Measurements from ENCODE around the gene FADS3. TPM values are rescaled to one million over a fixed set of nuclear protein-coding genes. Genes with fewer than 3 reads are reported as not detected.

The FADS3 gene
- total and polyA plus RNA-seq, 2 experiments from 2014 or later: 44.4 to 73.5 TPM

GRCh38 chr11:61921446-61921845 is 30.1 kb upstream of the FADS3 start:
- ATAC-seq (no peak), DNase-seq (ENCODE audit: low spot score) (no peak)
- Histone ChIP-seq H3K4me1 (ENCODE audit: insufficient read depth) (peaks cover 28% of the 10 kb centered on the region), H2AFZ (no peak overlapping the region), H3K79me2 (replicated peaks; ENCODE audit: insufficient read depth) (no peaks in the 10 kb centered on the region), H3K4me2 (no peak overlapping the region), H3K27ac (ENCODE audit: low read depth) (no peak overlapping the region), H3K36me3 (ENCODE audit: insufficient read depth) (no peaks in the 10 kb centered on the region), H3K27me3 (ENCODE audit: insufficient read depth) (peaks cover 20% of the 10 kb centered on the region), H4K20me1 (replicated peaks; ENCODE audit: insufficient read depth) (no peaks in the 10 kb centered on the region), H3F3A (replicated peaks; ENCODE audit: low read depth) (peaks cover 8% of the 10 kb centered on the region; the same call in 1 of the 2 replicates), H3K4me3 (no peak overlapping the region), H3K9me2 (ENCODE audit: insufficient read depth) (no peaks in the 10 kb centered on the region)
- Mint-ChIP-seq H3K27ac (no peak overlapping the region), H3K4me1 (peaks cover 44% of the 10 kb centered on the region), H3K36me3 (ENCODE audit: low read depth) (no peaks in the 10 kb centered on the region; the same call in 2 of the 3 replicates), H3K27me3 (ENCODE audit: insufficient read depth, low read depth, poor library complexity) (peaks cover 30% of the 10 kb centered on the region), H3K4me3 (no peak overlapping the region), H3K9me3 (no peaks in the 10 kb centered on the region; the same call in 2 of the 3 replicates)
- no peak for TF ChIP-seq ETS1 (IDR thresholded peaks at IDR 0.05)
- TF ChIP-seq EZH2phosphoT487 (IDR thresholded peaks at IDR 0.05; ENCODE audit: unreplicated experiment): no peak
- TF ChIP-seq ZNF462 (CRISPR knock-in tag; IDR thresholded peaks at IDR 0.05): no peak
- no peak for TF ChIP-seq REST (IDR thresholded peaks at IDR 0.05; ENCODE audit: unreplicated experiment)
- no peak for TF ChIP-seq ZNF114 (CRISPR knock-in tag; IDR thresholded peaks at IDR 0.05)
- no peak for TF ChIP-seq CTCF (conservative IDR thresholded peaks at IDR 0.05; ENCODE audit: low read depth in 2 of 2)
- TF ChIP-seq CREB1 (CRISPR knock-in tag; IDR thresholded peaks at IDR 0.05; ENCODE audit: low read depth): no peak
- TF ChIP-seq STAT1 (IDR thresholded peaks at IDR 0.05; ENCODE audit: unreplicated experiment): no peak
- TF ChIP-seq JUNB (IDR thresholded peaks at IDR 0.05; ENCODE audit: unreplicated experiment): no peak
- TF ChIP-seq NANOG (IDR thresholded peaks at IDR 0.05; ENCODE audit: borderline replicate concordance): no peak
- TF ChIP-seq ZNF331 (CRISPR knock-in tag; IDR thresholded peaks at IDR 0.05; ENCODE audit: low read depth): no peak
- TF ChIP-seq POLR2AphosphoS5 (IDR thresholded peaks at IDR 0.05; ENCODE audit: low read depth): no peak
- TF ChIP-seq EZH2 (IDR thresholded peaks at IDR 0.05; ENCODE audit: low read depth, unreplicated experiment): no peak
